Measurements from ENCODE around the gene CD300H.
"Not testable (repeated sequence)": the region's sequence is repeated elsewhere in the genome, so short reads cannot be mapped to it uniquely, and the experiment has no call there.

Gene CD300H

DNA sequence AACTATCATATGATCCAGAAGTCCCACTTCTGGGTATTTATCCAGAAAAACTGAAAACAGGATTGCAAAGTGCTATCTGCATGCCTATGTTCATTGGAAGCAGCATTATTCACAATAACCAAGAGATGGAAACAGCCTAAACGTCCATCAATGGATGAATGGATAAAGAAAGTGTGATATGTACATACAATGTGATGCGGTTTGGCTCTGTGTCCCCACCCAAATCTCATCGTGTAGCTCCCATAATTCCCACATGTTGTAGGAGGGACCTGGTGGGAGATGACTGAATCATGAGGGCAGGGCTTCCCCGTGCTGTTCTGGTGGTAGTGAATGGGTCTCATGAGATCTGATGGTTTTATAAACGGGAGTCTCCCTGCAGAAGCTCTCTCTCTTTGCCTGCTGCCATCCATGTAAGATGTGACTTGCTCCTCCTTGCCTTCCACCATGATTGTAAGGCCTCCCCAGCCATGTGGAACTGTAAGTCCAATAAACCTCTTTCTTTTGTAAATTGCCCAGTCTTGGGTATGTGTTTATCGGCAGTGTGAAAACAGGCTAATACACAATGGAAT lies 48.8 kb downstream of the CD300H start:
- not testable (repeated sequence) for H3K4me3 ChIP-seq (ENCODE audit: low read length)

DNA sequence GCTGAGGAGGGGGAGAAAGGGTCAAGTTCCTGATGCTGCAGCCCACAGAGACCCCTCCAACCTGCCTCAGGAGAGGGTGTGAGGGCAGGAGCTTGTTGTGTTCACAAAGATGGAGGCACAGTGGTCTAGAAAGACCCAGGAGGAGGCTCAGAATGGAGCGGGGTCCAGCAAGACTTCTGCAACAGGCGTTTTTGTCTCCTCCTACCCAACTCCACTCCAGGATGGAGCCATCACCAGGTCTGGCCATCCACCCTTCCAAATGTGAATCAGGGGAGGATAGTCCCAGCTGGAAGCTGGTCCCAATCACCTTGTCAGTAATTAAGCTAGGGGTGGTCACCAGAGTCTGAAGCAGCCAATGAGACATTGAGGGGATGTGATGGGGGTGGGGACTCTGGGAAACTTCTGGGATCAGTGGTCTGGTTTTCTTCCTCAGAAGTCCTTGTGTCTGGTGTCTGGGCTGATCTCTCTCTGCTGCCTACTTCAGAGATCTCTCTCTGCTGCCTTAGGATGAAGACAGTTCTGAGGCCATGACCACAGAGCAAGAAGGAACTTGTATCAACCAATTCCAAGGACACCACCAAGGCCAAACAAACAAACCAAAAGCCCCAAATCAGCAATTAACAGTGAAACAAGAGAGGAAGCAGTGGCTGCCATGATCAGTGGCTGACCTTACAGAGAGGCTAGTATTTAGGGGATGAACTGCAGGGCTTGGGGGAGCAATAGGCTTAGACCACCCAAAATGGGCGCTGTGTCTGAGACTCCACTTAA lies 50.6 kb downstream of the CD300H start:
- Histone ChIP-seq H3K36me3 (ENCODE audit: control insufficient read depth, insufficient read depth, low read length) (no peaks in the 10 kb centered on the region), H3K9me3 (ENCODE audit: control insufficient read depth, insufficient read depth, low read length) (no peaks in the 10 kb centered on the region; the same call in 1 of the 2 replicates), H3K27me3 (ENCODE audit: control insufficient read depth, insufficient read depth, low read length) (no peaks in the 10 kb centered on the region), H3K4me3 (ENCODE audit: low read length) (no peak overlapping the region), H3K4me1 (ENCODE audit: control insufficient read depth, insufficient read depth, low read length) (no peaks in the 10 kb centered on the region), H3K27ac (ENCODE audit: low read length) (no peak overlapping the region)
- no peak for DNase-seq (ENCODE audit: low read depth, low spot score)
- WGBS (ENCODE audit: insufficient coverage, insufficient read length), result no CpG with 5 or more reads among the region's 3 CpGs

More for the DNA sequence above, 48.8 kb downstream of the CD300H start:
- not testable (repeated sequence) for H3K27ac ChIP-seq (ENCODE audit: low read length); H3K36me3 ChIP-seq (ENCODE audit: control insufficient read depth, insufficient read depth, low read length); H3K9me3 ChIP-seq (ENCODE audit: control insufficient read depth, insufficient read depth, low read length); H3K27me3 ChIP-seq (ENCODE audit: control insufficient read depth, insufficient read depth, low read length); DNase-seq (ENCODE audit: low read depth, low spot score); H3K4me1 ChIP-seq (ENCODE audit: control insufficient read depth, insufficient read depth, low read length)
- WGBS (ENCODE audit: insufficient coverage, insufficient read length), result no CpG with 5 or more reads among the region's 6 CpGs

DNA sequence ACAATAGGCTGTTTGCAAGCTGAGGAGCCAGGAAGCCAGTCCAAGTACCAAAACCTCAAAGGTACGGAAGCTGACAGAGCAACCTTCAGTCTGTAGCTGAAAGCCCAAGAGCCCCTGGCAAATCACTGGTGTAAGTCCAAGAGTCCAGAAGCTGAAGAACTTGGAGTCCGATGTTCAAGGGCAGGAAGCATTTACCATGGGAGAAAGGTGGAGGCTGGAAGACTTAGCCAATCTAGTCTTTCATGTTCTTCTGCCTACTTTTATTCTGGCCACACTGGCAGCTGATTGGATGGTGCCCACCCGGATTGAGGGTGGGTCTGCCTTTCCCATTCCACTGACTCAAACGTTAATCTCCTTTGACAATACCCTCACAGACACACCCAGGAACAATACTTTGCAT lies 51.4 kb downstream of the CD300H start:
- H3K4me3 ChIP-seq (ENCODE audit: low read length), result no peak overlapping the region
- no peak for DNase-seq (ENCODE audit: low read depth, low spot score)
- H3K27ac ChIP-seq (ENCODE audit: low read length), result no peak overlapping the region
- no CpG with 5 or more reads among the region's 4 CpGs for WGBS (ENCODE audit: insufficient coverage, insufficient read length)
- no peaks in the 10 kb centered on the region; the same call in 1 of the 2 replicates for H3K9me3 ChIP-seq (ENCODE audit: control insufficient read depth, insufficient read depth, low read length)
- no peaks in the 10 kb centered on the region for H3K36me3 ChIP-seq (ENCODE audit: control insufficient read depth, insufficient read depth, low read length)
- no peaks in the 10 kb centered on the region for H3K4me1 ChIP-seq (ENCODE audit: control insufficient read depth, insufficient read depth, low read length)
- H3K27me3 ChIP-seq (ENCODE audit: control insufficient read depth, insufficient read depth, low read length), result no peaks in the 10 kb centered on the region

DNA sequence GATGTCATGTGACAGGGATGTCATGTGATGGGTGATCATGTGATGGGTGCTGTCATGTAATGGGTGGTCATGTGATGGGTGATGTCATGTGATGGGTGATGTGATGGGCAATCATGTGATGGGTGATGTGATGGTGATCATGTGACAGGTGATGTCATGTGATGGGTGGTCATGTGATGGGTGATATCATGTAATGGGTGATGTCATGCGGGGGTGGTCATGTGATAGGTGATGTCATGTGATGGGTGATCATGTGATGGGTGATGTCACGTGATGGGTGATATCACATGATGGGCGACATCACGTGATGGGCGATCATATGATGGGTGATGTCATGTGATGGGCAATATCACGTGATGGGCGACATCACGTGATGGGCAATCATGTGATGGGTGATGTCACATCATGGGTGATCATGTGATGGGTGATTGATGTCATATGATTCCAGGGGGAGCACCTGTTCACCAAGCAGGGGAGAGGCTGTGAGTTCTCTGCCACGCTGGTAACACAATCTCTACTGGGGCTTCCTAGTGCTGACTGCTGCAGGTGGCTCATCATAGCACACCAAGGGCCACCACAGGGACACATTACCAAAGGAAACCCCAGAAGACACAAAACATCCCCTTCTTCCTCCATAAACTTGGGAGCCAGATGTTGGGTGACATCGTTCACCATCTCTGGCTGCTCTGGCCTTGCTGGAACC lies 52.5 kb downstream of the CD300H start:
- no peaks in the 10 kb centered on the region for H3K4me1 ChIP-seq (ENCODE audit: control insufficient read depth, insufficient read depth, low read length)
- no peak overlapping the region for H3K4me3 ChIP-seq (ENCODE audit: low read length)
- H3K36me3 ChIP-seq (ENCODE audit: control insufficient read depth, insufficient read depth, low read length), result no peaks in the 10 kb centered on the region
- no CpG with 5 or more reads among the region's 10 CpGs for WGBS (ENCODE audit: insufficient coverage, insufficient read length)
- H3K27ac ChIP-seq (ENCODE audit: low read length), result no peak overlapping the region
- DNase-seq (ENCODE audit: low read depth, low spot score), result no peak
- no peaks in the 10 kb centered on the region for H3K27me3 ChIP-seq (ENCODE audit: control insufficient read depth, insufficient read depth, low read length)
- no peaks in the 10 kb centered on the region; the same call in 1 of the 2 replicates for H3K9me3 ChIP-seq (ENCODE audit: control insufficient read depth, insufficient read depth, low read length)

DNA sequence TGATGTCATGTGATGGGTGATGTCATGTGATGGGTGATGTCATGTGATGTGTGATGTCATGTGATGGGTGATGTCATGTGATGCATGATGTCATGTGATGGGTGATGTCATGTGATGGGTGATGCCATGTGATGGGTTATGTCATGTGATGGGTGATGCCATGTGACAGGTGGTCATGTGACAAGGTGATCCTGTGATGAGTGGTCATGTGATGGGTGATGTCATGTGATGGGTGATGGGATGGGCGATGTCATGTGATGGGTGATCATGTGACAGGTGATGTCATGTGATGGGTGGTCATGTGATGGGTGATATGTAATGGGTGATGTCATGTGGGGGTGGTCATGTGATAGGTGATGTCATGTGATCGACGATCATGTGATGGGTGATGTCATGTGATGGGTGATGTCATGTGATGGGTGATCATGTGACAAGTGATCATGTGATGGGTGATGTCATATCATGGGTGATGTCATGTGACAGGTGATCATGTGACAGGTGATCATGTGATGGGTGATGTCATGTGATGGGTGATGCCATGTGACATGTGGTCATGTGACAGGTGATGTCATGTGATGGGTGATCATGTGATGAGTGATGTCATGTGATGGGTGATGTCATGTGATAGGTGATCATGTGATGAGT lies 53.2 kb downstream of the CD300H start:
- no peak for DNase-seq (ENCODE audit: low read depth, low spot score)
- H3K4me3 ChIP-seq (ENCODE audit: low read length), result no peak overlapping the region
- no peaks in the 10 kb centered on the region for H3K27me3 ChIP-seq (ENCODE audit: control insufficient read depth, insufficient read depth, low read length)
- WGBS (ENCODE audit: insufficient coverage, insufficient read length), result no CpG with 5 or more reads among the region's 3 CpGs
- H3K9me3 ChIP-seq (ENCODE audit: control insufficient read depth, insufficient read depth, low read length), result no peaks in the 10 kb centered on the region; the same call in 1 of the 2 replicates
- no peaks in the 10 kb centered on the region for H3K4me1 ChIP-seq (ENCODE audit: control insufficient read depth, insufficient read depth, low read length)
- no peak overlapping the region for H3K27ac ChIP-seq (ENCODE audit: low read length)
- no peaks in the 10 kb centered on the region for H3K36me3 ChIP-seq (ENCODE audit: control insufficient read depth, insufficient read depth, low read length)

DNA sequence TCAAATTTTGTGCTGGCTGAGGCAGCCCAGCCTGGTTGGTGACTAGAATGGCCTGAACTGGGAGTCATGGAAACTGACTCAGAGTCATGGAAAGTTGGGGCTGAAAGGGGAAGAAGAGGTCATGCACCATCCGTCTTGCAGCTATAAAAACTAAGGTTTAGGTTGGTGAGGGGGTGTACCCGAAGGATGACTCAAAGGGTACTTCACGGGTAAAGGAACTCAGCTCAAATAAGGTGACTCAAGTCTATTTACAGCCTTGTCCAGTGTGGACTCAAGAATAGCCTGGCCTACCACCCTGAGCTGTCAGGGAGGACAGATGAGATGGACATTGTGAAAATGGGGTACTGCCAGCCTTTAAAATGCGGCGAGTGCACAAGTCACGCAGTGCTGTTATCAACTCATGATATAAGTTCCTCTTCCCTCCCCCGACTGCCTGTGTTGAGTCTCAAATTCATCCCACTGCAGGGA lies 54.7 kb downstream of the CD300H start:
- Histone ChIP-seq H3K27ac (ENCODE audit: low read length) (no peak overlapping the region), H3K27me3 (ENCODE audit: control insufficient read depth, insufficient read depth, low read length) (no peaks in the 10 kb centered on the region), H3K4me3 (ENCODE audit: low read length) (no peak overlapping the region), H3K36me3 (ENCODE audit: control insufficient read depth, insufficient read depth, low read length) (no peaks in the 10 kb centered on the region), H3K9me3 (ENCODE audit: control insufficient read depth, insufficient read depth, low read length) (no peaks in the 10 kb centered on the region; the same call in 1 of the 2 replicates), H3K4me1 (ENCODE audit: control insufficient read depth, insufficient read depth, low read length) (no peaks in the 10 kb centered on the region)
- WGBS (ENCODE audit: insufficient coverage, insufficient read length), result no CpG with 5 or more reads among the region's 7 CpGs
- DNase-seq (ENCODE audit: low read depth, low spot score), result no peak

DNA sequence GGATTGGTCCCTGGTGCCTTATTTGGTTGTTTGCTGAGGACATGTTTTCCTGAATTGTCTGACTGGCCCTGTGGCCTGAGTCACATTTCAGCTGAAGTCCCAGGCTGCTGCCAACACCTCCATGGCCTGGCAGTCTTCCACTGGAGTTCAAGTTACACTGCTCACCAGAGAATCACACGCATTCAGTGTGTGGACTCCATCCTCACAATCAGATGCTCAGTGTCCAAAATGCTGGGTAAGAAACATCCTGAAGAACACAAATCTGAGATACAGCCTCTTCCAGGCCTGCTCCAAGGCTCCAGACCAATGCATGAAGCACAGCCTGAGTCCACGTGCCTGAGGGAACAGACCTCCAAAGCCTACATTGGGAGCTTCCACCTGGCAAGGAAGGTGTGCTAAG lies 55.3 kb downstream of the CD300H start:
- no peaks in the 10 kb centered on the region for H3K36me3 ChIP-seq (ENCODE audit: control insufficient read depth, insufficient read depth, low read length)
- no peak overlapping the region for H3K4me3 ChIP-seq (ENCODE audit: low read length)
- H3K27ac ChIP-seq (ENCODE audit: low read length), result no peak overlapping the region
- WGBS (ENCODE audit: insufficient coverage, insufficient read length), result no CpG with 5 or more reads among the region's 2 CpGs
- no peaks in the 10 kb centered on the region for H3K27me3 ChIP-seq (ENCODE audit: control insufficient read depth, insufficient read depth, low read length)
- no peaks in the 10 kb centered on the region; the same call in 1 of the 2 replicates for H3K9me3 ChIP-seq (ENCODE audit: control insufficient read depth, insufficient read depth, low read length)
- H3K4me1 ChIP-seq (ENCODE audit: control insufficient read depth, insufficient read depth, low read length), result no peaks in the 10 kb centered on the region
- DNase-seq (ENCODE audit: low read depth, low spot score), result no peak

All from iPS DF 6.9 (cell line).